ENCODE data around the gene EMX2. TPM values are rescaled to one million over a fixed set of nuclear protein-coding genes. Genes with fewer than 3 reads are reported as not detected.
A peak's percentile ranks its signal among the peaks of the same experiment; 100 is the strongest.

The EMX2 gene
- total and polyA plus RNA-seq, 10 of the 15 experiments (the other 5 are each of a cell fraction or from before 2014, with no cell fraction given), result 0.12 TPM; not detected in 9

DNA sequence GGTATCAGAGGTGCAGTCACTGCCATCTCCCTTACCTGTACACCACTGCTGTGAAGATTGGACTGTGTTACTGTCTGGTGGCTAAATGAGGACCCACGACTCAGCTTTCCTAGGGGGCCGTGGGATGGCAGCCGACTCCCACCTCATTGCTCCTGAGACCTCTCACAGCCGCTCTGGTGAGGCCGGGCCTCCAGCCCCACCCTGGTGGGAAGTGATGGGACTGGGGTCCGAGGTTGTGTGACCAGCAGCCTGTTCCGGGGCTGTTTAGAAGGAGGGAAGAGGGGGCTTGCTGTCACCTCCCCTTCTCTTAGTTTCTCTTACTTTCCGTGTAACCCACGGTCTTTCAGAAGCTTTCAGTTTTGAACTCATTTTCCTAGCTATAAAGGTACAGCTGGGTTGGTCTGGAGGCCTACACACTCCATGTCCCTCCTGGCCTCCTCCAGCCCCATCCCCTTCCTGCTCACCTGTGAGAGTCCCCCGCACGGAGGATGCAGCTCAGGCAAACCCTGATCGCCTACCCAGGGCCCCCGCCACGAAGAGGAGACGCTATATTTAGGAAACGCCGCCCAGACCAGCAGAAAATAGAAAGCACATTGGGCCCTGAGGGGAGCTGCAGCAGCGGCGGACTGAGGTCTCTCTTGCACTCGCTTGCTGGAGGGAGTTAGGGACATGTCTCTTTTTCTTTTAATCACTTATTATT lies 4.6 kb downstream of the EMX2 start:
- in situ Hi-C loops (cut with MboI) (no loop called here), intact Hi-C loops (cut with micrococcal nuclease; ENCODE audit: unreplicated experiment) (loop anchor here (10.0 kb wide), 2 partner anchors 108 to 138 kb away; no protein-coding TSS in a partner anchor)
- no peaks in the 10 kb centered on the region; the same call in 2 of the 3 replicates for H3K9me3 ChIP-seq (replicated peaks; ENCODE audit: control insufficient read depth, insufficient read depth, low read length)
- no peaks in the 10 kb centered on the region for H3K79me2 ChIP-seq (ENCODE audit: control insufficient read depth, insufficient read depth, low read length)
- peak overlapping the region; percentile 19; the same call in 1 of the 2 replicates for H3K4me2 ChIP-seq (ENCODE audit: control insufficient read depth, insufficient read depth)
- no peaks in the 10 kb centered on the region; the same call in 1 of the 2 replicates for H4K20me1 ChIP-seq (ENCODE audit: control insufficient read depth, insufficient read depth)
- 4% methylated on average over 20 of the region's 20 CpGs for WGBS (ENCODE audit: insufficient coverage, insufficient replicate concordance, low lambda C conversion rate, missing lambda C conversion rate)
- no peak for DNase-seq (ENCODE audit: low read depth, low spot score)
- no peak overlapping the region for H2AFZ ChIP-seq (ENCODE audit: control insufficient read depth, low read depth, low read length)
- H3K27ac ChIP-seq (ENCODE audit: control insufficient read depth, insufficient read depth), result no peak overlapping the region
- ChIA-PET SMC1A (ENCODE audit: uncharacterized antibody, unreplicated experiment) (interaction anchor here (0.6 to 1.9 kb wide), 9 partner anchors 9 to 344 kb away, joined by 3 to 11 read pairs (median 5); no protein-coding TSS in a partner anchor), CTCF (interaction anchor here (0.6 to 1.6 kb wide), 5 partner anchors 9 to 342 kb away, joined by 3 to 8 read pairs (median 5); no protein-coding TSS in a partner anchor), RAD21 (ENCODE audit: unreplicated experiment) (interaction anchor here (0.8 to 2.3 kb wide), 6 partner anchors 9 to 317 kb away, joined by 3 to 14 read pairs (median 4); no protein-coding TSS in a partner anchor), POLR2A (no interaction called here)
- no peak overlapping the region for H3K9ac ChIP-seq (ENCODE audit: control insufficient read depth, insufficient read depth, low read length)
- TF ChIP-seq ATF7 (IDR thresholded peaks at IDR 0.05; ENCODE audit: low read depth) (no peak), SUZ12 (IDR thresholded peaks at IDR 0.05; ENCODE audit: unreplicated experiment) (peak; percentile 23), MTA2 (IDR thresholded peaks at IDR 0.05; ENCODE audit: low read depth) (no peak), EZH2 (IDR thresholded peaks at IDR 0.05; ENCODE audit: borderline replicate concordance, control insufficient read depth, low read depth, low read length) (0 out of 2 replicates have a peak, but pooled peaks have one; percentile 14), POLR2A (IDR thresholded peaks at IDR 0.05; ENCODE audit: low read depth, low read length) (no peak)
- ATAC-seq, result peak; percentile 51
- no peaks in the 10 kb centered on the region for H3K4me1 ChIP-seq (ENCODE audit: control insufficient read depth, insufficient read depth, low read length)
- no TSS peak for BruUV-seq (replicated peaks)
- H3K4me3 ChIP-seq, result no peak overlapping the region
- no peak for FAIRE-seq
- peaks cover 37 to 45% of the 10 kb centered on the region in 2 experiments for H3K27me3 ChIP-seq (replicated peaks in 1 of 2; ENCODE audit: control insufficient read depth in 2 of 2, insufficient read depth in 2 of 2, low read length in 1 of 2)
- H3K36me3 ChIP-seq (ENCODE audit: control insufficient read depth in 2 of 2, insufficient read depth in 2 of 2, low read length in 1 of 2), result no peaks in the 10 kb centered on the region

Measured in GM12878 (cell line).